ENCODE measurements around the gene EPHB2.

Gene EPHB2

DNA sequence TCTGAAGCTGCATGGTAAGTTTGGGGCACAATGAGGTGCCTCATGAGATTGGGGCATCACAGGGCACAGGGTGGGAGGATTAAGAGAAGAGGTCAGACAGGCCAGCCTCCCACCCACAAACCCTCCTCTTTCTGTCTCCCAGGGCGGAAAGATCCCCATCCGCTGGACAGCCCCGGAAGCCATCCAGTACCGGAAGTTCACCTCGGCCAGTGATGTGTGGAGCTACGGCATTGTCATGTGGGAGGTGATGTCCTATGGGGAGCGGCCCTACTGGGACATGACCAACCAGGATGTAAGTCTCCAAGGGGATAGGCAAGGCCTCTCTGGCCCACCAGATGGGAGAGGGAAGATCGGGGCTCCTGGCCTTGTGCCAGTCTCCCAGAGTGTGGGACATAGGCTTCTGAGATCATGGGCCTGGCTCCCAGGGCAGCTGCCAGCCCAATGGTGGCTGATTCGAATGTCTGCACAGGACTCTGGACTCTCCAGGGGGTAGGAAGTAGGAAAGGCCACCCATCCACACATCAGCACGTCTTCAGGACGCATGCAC lies 198.3 kb downstream of the EPHB2 start:
- no peak for DNase-seq (ENCODE audit: extremely low read depth, insufficient read length)
- Histone ChIP-seq H3K4me3 (replicated peaks; ENCODE audit: low read depth, low read length) (no peak overlapping the region), H3K27me3 (replicated peaks; ENCODE audit: control insufficient read depth, insufficient read depth, low read length) (peaks cover 1% of the 10 kb centered on the region), H3K36me3 (ENCODE audit: control insufficient read depth, insufficient read depth, low read length) (no peaks in the 10 kb centered on the region)
- TF ChIP-seq, protein P1, sequence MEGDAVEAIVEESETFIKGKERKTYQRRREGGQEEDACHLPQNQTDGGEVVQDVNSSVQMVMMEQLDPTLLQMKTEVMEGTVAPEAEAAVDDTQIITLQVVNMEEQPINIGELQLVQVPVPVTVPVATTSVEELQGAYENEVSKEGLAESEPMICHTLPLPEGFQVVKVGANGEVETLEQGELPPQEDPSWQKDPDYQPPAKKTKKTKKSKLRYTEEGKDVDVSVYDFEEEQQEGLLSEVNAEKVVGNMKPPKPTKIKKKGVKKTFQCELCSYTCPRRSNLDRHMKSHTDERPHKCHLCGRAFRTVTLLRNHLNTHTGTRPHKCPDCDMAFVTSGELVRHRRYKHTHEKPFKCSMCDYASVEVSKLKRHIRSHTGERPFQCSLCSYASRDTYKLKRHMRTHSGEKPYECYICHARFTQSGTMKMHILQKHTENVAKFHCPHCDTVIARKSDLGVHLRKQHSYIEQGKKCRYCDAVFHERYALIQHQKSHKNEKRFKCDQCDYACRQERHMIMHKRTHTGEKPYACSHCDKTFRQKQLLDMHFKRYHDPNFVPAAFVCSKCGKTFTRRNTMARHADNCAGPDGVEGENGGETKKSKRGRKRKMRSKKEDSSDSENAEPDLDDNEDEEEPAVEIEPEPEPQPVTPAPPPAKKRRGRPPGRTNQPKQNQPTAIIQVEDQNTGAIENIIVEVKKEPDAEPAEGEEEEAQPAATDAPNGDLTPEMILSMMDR (IDR thresholded peaks at IDR 0.05; ENCODE audit: insufficient read depth, low read length, poor library complexity, severe bottlenecking), result no peak

DNA sequence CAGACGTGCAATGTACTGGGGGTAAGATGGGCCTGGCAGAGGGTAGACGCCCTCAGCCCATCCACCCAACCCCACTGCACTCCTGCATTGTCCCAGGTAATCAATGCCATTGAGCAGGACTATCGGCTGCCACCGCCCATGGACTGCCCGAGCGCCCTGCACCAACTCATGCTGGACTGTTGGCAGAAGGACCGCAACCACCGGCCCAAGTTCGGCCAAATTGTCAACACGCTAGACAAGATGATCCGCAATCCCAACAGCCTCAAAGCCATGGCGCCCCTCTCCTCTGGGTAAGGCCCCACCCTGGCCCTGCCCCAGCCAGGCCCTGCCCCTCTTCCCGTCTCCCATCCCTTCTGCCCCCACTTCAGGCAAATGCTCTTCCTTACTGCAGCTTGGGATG lies 199.6 kb downstream of the EPHB2 start:
- TF ChIP-seq, protein P1 (IDR thresholded peaks at IDR 0.05; ENCODE audit: insufficient read depth, low read length, poor library complexity, severe bottlenecking), result no peak
- DNase-seq (ENCODE audit: extremely low read depth, insufficient read length), result no peak
- H3K36me3 ChIP-seq (ENCODE audit: control insufficient read depth, insufficient read depth, low read length), result no peaks in the 10 kb centered on the region
- H3K4me3 ChIP-seq (replicated peaks; ENCODE audit: low read depth, low read length), result no peak overlapping the region
- H3K27me3 ChIP-seq (replicated peaks; ENCODE audit: control insufficient read depth, insufficient read depth, low read length), result peaks cover 1% of the 10 kb centered on the region

DNA sequence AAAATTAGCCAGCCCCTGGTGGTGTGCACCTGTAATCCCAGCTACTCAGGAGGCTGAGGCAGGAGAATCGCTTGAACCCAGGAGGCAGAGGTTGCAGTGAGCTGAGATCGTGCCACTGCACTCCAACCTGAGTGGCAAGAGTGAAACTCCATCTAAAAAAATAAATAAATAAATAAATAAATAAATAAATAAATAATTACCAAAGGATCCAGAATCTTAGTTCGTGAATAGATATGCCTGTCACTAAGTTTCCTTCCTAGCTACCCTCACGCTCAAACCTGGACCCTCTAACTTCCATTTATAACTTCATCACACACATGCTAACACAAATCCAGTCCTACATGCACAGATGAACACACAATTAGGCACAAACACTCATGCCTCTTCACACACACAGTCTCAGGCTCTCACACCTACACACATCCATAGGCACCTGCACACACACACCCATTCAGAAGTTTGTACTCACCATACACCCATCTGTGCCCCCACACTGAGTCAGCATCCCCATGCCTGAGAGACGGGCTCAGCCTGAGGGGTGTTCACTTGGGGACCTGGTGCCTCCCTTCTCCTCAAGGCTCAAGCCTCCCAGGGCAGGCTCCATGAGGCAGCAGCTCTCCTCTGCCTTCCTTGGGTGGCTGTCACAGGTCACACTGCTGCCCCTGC lies 200.5 kb downstream of the EPHB2 start:
- DNase-seq (ENCODE audit: extremely low read depth, insufficient read length), result no peak
- TF ChIP-seq, protein P1 (IDR thresholded peaks at IDR 0.05; ENCODE audit: insufficient read depth, low read length, poor library complexity, severe bottlenecking), result no peak
- Histone ChIP-seq H3K27me3 (replicated peaks; ENCODE audit: control insufficient read depth, insufficient read depth, low read length) (peaks cover 3% of the 10 kb centered on the region), H3K36me3 (ENCODE audit: control insufficient read depth, insufficient read depth, low read length) (no peaks in the 10 kb centered on the region), H3K4me3 (replicated peaks; ENCODE audit: low read depth, low read length) (no peak overlapping the region)

DNA sequence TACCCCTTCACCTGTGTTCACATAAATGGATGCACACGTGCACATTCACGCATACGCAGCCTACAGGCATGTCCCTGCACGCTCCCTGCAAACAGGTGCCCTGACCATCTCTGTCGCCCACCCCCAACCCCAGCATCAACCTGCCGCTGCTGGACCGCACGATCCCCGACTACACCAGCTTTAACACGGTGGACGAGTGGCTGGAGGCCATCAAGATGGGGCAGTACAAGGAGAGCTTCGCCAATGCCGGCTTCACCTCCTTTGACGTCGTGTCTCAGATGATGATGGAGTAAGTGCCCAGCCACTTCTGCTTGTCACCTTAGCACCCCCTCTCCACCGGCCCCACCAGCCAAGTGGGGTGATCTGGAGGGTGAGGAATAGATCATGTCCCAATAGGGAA lies 201.7 kb downstream of the EPHB2 start:
- DNase-seq (ENCODE audit: extremely low read depth, insufficient read length), result no peak
- no peak overlapping the region for H3K4me3 ChIP-seq (replicated peaks; ENCODE audit: low read depth, low read length)
- TF ChIP-seq, protein P1 (IDR thresholded peaks at IDR 0.05; ENCODE audit: insufficient read depth, low read length, poor library complexity, severe bottlenecking), result no peak
- no peaks in the 10 kb centered on the region for H3K36me3 ChIP-seq (ENCODE audit: control insufficient read depth, insufficient read depth, low read length)
- H3K27me3 ChIP-seq (replicated peaks; ENCODE audit: control insufficient read depth, insufficient read depth, low read length), result peaks cover 4% of the 10 kb centered on the region

DNA sequence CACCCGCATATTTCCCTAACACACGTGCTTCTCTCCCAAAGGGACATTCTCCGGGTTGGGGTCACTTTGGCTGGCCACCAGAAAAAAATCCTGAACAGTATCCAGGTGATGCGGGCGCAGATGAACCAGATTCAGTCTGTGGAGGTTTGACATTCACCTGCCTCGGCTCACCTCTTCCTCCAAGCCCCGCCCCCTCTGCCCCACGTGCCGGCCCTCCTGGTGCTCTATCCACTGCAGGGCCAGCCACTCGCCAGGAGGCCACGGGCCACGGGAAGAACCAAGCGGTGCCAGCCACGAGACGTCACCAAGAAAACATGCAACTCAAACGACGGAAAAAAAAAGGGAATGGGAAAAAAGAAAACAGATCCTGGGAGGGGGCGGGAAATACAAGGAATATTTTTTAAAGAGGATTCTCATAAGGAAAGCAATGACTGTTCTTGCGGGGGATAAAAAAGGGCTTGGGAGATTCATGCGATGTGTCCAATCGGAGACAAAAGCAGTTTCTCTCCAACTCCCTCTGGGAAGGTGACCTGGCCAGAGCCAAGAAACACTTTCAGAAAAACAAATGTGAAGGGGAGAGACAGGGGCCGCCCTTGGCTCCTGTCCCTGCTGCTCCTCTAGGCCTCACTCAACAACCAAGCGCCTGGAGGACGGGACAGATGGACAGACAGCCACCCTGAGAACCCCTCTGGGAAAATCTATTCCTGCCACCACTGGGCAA lies 202.9 kb downstream of the EPHB2 start:
- H3K36me3 ChIP-seq (ENCODE audit: control insufficient read depth, insufficient read depth, low read length), result no peaks in the 10 kb centered on the region
- peaks cover 9% of the 10 kb centered on the region for H3K27me3 ChIP-seq (replicated peaks; ENCODE audit: control insufficient read depth, insufficient read depth, low read length)
- TF ChIP-seq, protein P1 (IDR thresholded peaks at IDR 0.05; ENCODE audit: insufficient read depth, low read length, poor library complexity, severe bottlenecking), result no peak
- DNase-seq (ENCODE audit: extremely low read depth, insufficient read length), result no peak
- no peak overlapping the region for H3K4me3 ChIP-seq (replicated peaks; ENCODE audit: low read depth, low read length)

All from GM06990 (cell line).